Neural cell (in vitro differentiated cells): ENCODE measurements around the gene FLVCR1.

Experiments used
- EP300 ChIP-seq: fragments of 450-650 bp; conservative IDR thresholded peaks from 2 replicates; pipeline ENCODE4 v1.6.1; 2014; ENCODE audit warnings: antibody characterized with exemption, mild to moderate bottlenecking, moderate library complexity; ENCODE audit not compliant: poor library complexity, severe bottlenecking
- EZH2 ChIP-seq: fragments of 200-600, 300-800 bp; shearing (Covaris generic), sonication (generic); IDR thresholded peaks from 2 replicates; pipeline ENCODE4 v1.6.1; 2014; ENCODE audit warnings: antibody characterized with exemption, low read length, borderline replicate concordance, mild to moderate bottlenecking; ENCODE audit not compliant: insufficient read depth, poor library complexity, severe bottlenecking
- MXI1 ChIP-seq: fragments of 450-650 bp; conservative IDR thresholded peaks from 2 replicates; pipeline ENCODE4 v1.6.1; 2014; ENCODE audit warnings: antibody characterized with exemption, mild to moderate bottlenecking; ENCODE audit not compliant: poor library complexity, severe bottlenecking
- POLR2AphosphoS5 ChIP-seq: IDR thresholded peaks from 2 replicates; pipeline ENCODE4 v1.6.1; 2012
- RAD21 ChIP-seq: fragments of 450-650 bp; conservative IDR thresholded peaks from 2 replicates; pipeline ENCODE4 v1.6.1; 2014; ENCODE audit warnings: antibody characterized with exemption, mild to moderate bottlenecking, moderate library complexity
- SMC3 ChIP-seq: fragments of 450-650 bp; conservative IDR thresholded peaks from 2 replicates; pipeline ENCODE4 v1.6.1; 2014; ENCODE audit warnings: antibody characterized with exemption, mild to moderate bottlenecking, moderate library complexity; ENCODE audit not compliant: poor library complexity
- TAF1 ChIP-seq: IDR thresholded peaks from 2 replicates; pipeline ENCODE4 v1.6.1; 2012; ENCODE audit warnings: low read depth
- TF ChIP-seq, protein P1 (sequence below): fragments of 450-650 bp; IDR thresholded peaks from 2 replicates; pipeline ENCODE4 v1.5.1; 2014; ENCODE audit warnings: antibody characterized with exemption, mild to moderate bottlenecking, moderate library complexity; ENCODE audit not compliant: poor library complexity, severe bottlenecking
- TF ChIP-seq, protein P2 (sequence below): IDR thresholded peaks from 2 replicates; pipeline ENCODE4 v1.6.1; 2012; ENCODE audit warnings: borderline replicate concordance

GRCh38 chr1:212827831-212828278 is 30.2 kb upstream of the FLVCR1 start:
- TF ChIP-seq, protein P1, sequence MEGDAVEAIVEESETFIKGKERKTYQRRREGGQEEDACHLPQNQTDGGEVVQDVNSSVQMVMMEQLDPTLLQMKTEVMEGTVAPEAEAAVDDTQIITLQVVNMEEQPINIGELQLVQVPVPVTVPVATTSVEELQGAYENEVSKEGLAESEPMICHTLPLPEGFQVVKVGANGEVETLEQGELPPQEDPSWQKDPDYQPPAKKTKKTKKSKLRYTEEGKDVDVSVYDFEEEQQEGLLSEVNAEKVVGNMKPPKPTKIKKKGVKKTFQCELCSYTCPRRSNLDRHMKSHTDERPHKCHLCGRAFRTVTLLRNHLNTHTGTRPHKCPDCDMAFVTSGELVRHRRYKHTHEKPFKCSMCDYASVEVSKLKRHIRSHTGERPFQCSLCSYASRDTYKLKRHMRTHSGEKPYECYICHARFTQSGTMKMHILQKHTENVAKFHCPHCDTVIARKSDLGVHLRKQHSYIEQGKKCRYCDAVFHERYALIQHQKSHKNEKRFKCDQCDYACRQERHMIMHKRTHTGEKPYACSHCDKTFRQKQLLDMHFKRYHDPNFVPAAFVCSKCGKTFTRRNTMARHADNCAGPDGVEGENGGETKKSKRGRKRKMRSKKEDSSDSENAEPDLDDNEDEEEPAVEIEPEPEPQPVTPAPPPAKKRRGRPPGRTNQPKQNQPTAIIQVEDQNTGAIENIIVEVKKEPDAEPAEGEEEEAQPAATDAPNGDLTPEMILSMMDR: no peak
- TF ChIP-seq MXI1 (no peak), EP300 (no peak), EZH2 (no peak), SMC3 (no peak), RAD21 (no peak), POLR2AphosphoS5 (no peak), TAF1 (no peak)
- TF ChIP-seq, protein P2, sequence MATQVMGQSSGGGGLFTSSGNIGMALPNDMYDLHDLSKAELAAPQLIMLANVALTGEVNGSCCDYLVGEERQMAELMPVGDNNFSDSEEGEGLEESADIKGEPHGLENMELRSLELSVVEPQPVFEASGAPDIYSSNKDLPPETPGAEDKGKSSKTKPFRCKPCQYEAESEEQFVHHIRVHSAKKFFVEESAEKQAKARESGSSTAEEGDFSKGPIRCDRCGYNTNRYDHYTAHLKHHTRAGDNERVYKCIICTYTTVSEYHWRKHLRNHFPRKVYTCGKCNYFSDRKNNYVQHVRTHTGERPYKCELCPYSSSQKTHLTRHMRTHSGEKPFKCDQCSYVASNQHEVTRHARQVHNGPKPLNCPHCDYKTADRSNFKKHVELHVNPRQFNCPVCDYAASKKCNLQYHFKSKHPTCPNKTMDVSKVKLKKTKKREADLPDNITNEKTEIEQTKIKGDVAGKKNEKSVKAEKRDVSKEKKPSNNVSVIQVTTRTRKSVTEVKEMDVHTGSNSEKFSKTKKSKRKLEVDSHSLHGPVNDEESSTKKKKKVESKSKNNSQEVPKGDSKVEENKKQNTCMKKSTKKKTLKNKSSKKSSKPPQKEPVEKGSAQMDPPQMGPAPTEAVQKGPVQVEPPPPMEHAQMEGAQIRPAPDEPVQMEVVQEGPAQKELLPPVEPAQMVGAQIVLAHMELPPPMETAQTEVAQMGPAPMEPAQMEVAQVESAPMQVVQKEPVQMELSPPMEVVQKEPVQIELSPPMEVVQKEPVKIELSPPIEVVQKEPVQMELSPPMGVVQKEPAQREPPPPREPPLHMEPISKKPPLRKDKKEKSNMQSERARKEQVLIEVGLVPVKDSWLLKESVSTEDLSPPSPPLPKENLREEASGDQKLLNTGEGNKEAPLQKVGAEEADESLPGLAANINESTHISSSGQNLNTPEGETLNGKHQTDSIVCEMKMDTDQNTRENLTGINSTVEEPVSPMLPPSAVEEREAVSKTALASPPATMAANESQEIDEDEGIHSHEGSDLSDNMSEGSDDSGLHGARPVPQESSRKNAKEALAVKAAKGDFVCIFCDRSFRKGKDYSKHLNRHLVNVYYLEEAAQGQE: no peak
